Measurements from ENCODE around the gene IGF2BP2.

- no peak for TF ChIP-seq EP300 (IDR thresholded peaks at IDR 0.05)
- no peak for TF ChIP-seq CTCF (IDR thresholded peaks at IDR 0.05)
- peak in 2 of 3 donors; percentile 54 to 83 for TF ChIP-seq POLR2AphosphoS5 (IDR thresholded peaks at IDR 0.05)
- peak in 1 of 4 donors; percentile 16 for TF ChIP-seq POLR2A (IDR thresholded peaks at IDR 0.05)
These were observed at the start of gene IGF2BP2 for GRCh38 chr3:185825006-185825638.
